Stimulated activated CD8-positive, alpha-beta memory T cell treated with anti-CD3 and anti-CD28 coated beads, Interleukin-15, amount 100 ng/mL, for 48 hours (primary cell): ENCODE results near the gene PES1.
"Not testable (repeated sequence)": the region's sequence is repeated elsewhere in the genome, so short reads cannot be mapped to it uniquely, and the experiment has no call there.

Experiments
- DNase-seq, 2 donors: peaks; one replicate each; pipeline ENCODE4 v3.0.0-alpha.2; 2020; ENCODE audit warnings: low read depth in 2 of 2

Gene PES1

GRCh38 chr22:30609260-30610185 is 17.8 kb upstream of the PES1 start:
- no peak for DNase-seq

- no peak for DNase-seq
Observed at GRCh38 chr22:30607939-30608338, 16.2 kb upstream of the PES1 start.

- no peak for DNase-seq
Observed at GRCh38 chr22:30607300-30607930, 15.7 kb upstream of the PES1 start.

- DNase-seq = peak in 1 of 2 donors; percentile 23
Observed at GRCh38 chr22:30606455-30607299, 15.0 kb upstream of the PES1 start, which contains the start of gene TCN2. TCN2 (plus strand) TSS chr22:30607174; CDS start chr22:30607332, 158 bp downstream.

GRCh38 chr22:30605449-30606110 is 13.9 kb upstream of the PES1 start:
- no peak for DNase-seq

- no peak for DNase-seq
Observed at GRCh38 chr22:30604723-30605122, 13.0 kb upstream of the PES1 start.

GRCh38 chr22:30603801-30604200 is 12.1 kb upstream of the PES1 start:
- no peak for DNase-seq

GRCh38 chr22:30602049-30602448 is 10.3 kb upstream of the PES1 start:
- DNase-seq = no peak

GRCh38 chr22:30601464-30601863 is 9.8 kb upstream of the PES1 start:
- DNase-seq = no peak

- no peak for DNase-seq
Observed at GRCh38 chr22:30600921-30601320, 9.2 kb upstream of the PES1 start.

- no peak for DNase-seq
Observed at GRCh38 chr22:30598986-30599385, 7.3 kb upstream of the PES1 start.

GRCh38 chr22:30596886-30597285 is 5.2 kb upstream of the PES1 start:
- DNase-seq = no peak

GRCh38 chr22:30596199-30596598 is 4.5 kb upstream of the PES1 start:
- DNase-seq = no peak

- DNase-seq = not testable (repeated sequence)
Observed at GRCh38 chr22:30592360-30592713, 627 bp upstream of the PES1 start.

- no peak for DNase-seq
Observed at GRCh38 chr22:30591191-30591587, 521 bp downstream of the PES1 start.

GRCh38 chr22:30586414-30586813 is 5.3 kb downstream of the PES1 start:
- no peak for DNase-seq

GRCh38 chr22:30584441-30584840 is 7.3 kb downstream of the PES1 start:
- no peak for DNase-seq

GRCh38 chr22:30582788-30583545 is 8.7 kb downstream of the PES1 start:
- no peak for DNase-seq

GRCh38 chr22:30582051-30582450 is 9.7 kb downstream of the PES1 start:
- no peak for DNase-seq

GRCh38 chr22:30580896-30581295 is 10.8 kb downstream of the PES1 start:
- no peak for DNase-seq

- DNase-seq = no peak
Observed at GRCh38 chr22:30578481-30578880, 13.2 kb downstream of the PES1 start.
